Loucy (cell line): ENCODE measurements around the gene OBP2B.

Experiments used
- EZH2phosphoT487 ChIP-seq: fragments of 200-600 bp; IDR thresholded peaks from 2 replicates; pipeline ENCODE4 v1.6.1; 2018; ENCODE audit warnings: antibody characterized with exemption, mild to moderate bottlenecking, moderate library complexity, borderline replicate concordance
- TF ChIP-seq, protein P1 (sequence below): fragments of 200-600 bp; sonication (generic); conservative IDR thresholded peaks from 2 replicates; pipeline ENCODE4 v1.5.1; 2014; ENCODE audit warnings: mild to moderate bottlenecking, antibody characterized with exemption, low read length

DNA sequence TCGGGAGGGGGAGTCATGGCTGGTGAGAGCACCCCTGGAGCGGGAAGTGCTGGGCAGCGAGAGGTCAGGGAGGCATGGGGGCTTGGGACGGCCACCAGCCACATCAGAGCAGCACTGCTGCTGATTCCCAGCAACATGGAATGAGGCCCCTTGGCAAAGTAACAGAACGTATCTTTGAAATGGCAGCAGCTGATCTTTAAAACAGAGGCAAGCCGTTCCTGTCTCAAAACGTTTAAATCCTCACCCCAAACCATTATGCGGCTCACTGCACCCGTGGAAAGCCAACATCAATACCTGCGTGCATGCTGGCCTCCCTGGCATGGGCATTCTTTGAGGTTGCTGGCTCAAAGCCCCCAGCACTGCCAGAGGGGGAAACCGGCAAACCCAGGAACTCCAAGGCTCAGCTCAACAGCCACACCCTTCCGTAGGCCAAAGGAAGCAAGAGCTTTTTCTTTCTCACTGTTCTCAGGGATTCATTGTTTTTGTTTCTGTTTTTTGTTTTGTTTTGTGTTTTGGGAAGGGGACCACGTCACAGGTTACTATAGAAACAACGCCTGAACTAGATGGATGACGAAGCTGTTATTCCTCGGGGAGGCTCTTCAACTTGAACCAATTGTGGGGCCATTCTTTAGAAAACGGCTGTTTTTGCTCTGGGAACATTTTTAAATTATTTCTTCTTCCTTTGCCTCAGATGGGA is 28.1 kb upstream of the OBP2B start:
- TF ChIP-seq, protein P1, sequence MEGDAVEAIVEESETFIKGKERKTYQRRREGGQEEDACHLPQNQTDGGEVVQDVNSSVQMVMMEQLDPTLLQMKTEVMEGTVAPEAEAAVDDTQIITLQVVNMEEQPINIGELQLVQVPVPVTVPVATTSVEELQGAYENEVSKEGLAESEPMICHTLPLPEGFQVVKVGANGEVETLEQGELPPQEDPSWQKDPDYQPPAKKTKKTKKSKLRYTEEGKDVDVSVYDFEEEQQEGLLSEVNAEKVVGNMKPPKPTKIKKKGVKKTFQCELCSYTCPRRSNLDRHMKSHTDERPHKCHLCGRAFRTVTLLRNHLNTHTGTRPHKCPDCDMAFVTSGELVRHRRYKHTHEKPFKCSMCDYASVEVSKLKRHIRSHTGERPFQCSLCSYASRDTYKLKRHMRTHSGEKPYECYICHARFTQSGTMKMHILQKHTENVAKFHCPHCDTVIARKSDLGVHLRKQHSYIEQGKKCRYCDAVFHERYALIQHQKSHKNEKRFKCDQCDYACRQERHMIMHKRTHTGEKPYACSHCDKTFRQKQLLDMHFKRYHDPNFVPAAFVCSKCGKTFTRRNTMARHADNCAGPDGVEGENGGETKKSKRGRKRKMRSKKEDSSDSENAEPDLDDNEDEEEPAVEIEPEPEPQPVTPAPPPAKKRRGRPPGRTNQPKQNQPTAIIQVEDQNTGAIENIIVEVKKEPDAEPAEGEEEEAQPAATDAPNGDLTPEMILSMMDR, result no peak
- TF ChIP-seq EZH2phosphoT487, result no peak
